Measurements from ENCODE around the gene SAG.

DNA sequence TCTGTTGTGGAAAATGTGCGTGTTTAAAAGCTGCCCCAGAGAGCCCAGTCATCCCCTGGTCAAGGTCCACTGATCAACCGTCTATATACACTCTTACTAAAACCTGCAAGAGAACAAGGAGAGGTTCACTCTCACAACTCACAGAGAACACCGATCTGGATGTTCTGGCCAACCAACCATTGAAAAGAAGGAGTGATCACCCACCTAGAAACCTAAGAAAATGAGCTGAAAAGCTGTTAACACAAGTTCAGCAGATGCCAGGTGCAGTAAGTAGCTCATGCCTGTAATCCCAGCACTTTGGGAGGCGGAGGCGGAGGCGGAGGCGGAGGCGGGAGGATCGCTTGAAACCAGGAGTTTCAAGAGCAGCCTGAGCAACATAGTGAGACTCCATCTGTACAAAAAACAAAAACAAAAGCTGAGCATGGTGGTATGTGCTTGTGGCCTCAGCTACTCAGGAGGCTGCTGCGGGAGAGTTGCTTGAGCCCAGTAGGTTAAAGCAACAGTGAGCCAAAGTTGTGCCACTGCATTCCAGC is 41.7 kb upstream of the SAG start:
- TF ChIP-seq, protein P1, sequence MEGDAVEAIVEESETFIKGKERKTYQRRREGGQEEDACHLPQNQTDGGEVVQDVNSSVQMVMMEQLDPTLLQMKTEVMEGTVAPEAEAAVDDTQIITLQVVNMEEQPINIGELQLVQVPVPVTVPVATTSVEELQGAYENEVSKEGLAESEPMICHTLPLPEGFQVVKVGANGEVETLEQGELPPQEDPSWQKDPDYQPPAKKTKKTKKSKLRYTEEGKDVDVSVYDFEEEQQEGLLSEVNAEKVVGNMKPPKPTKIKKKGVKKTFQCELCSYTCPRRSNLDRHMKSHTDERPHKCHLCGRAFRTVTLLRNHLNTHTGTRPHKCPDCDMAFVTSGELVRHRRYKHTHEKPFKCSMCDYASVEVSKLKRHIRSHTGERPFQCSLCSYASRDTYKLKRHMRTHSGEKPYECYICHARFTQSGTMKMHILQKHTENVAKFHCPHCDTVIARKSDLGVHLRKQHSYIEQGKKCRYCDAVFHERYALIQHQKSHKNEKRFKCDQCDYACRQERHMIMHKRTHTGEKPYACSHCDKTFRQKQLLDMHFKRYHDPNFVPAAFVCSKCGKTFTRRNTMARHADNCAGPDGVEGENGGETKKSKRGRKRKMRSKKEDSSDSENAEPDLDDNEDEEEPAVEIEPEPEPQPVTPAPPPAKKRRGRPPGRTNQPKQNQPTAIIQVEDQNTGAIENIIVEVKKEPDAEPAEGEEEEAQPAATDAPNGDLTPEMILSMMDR (IDR thresholded peaks at IDR 0.05) = no peak
- no peak for TF ChIP-seq POLR2A (IDR thresholded peaks at IDR 0.05)

Data from upper lobe of left lung (tissue), 4 donors.